PC-3 (cell line): ENCODE data around the gene TGOLN2. TPM values are rescaled to one million over a fixed set of nuclear protein-coding genes. Genes with fewer than 3 reads are reported as not detected.
A peak's percentile ranks its signal among the peaks of the same experiment; 100 is the strongest.
"Not testable (repeated sequence)": the region's sequence is repeated elsewhere in the genome, so short reads cannot be mapped to it uniquely, and the experiment has no call there.

Experiments
- ATAC-seq: fragments of 200-7000 bp; cut with Tn5 transposase; 2 replicates; pipeline ENCODE4 v1.9.1; 2020; ENCODE audit warnings: mild to moderate bottlenecking, moderate library complexity
- BruUV-seq: library from RNA; stranded (reverse); fragments of 400-500 nt; replicated peaks from 2 replicates; lab custom pipeline; 2021; lab: Mats Ljungman, UMichigan
- CTCF ChIA-PET: fragments of 300-600 bp; sonication (Branson Sonifier 250); formaldehyde crosslinking; loops from one replicate; lab custom pipeline; 2022; ENCODE audit warnings: antibody characterized with exemption; lab: Charles Lee
- POLR2A ChIA-PET: fragments of 300-600 bp; sonication (Branson Sonifier 250); formaldehyde crosslinking; loops from one replicate; lab custom pipeline; 2022; ENCODE audit warnings: antibody characterized with exemption; ENCODE audit not compliant: unreplicated experiment; lab: Charles Lee
- DNase-seq: peaks from one replicate; pipeline ENCODE4 v3.0.0-alpha.2; 2015
- H2AFZ ChIP-seq: fragments of 300-600 bp; sonication (generic); 2 replicates; pipeline ENCODE4 v1.6.0; 2016; ENCODE audit warnings: antibody characterized with exemption, low read length
- H3F3A ChIP-seq: fragments of 300-600 bp; sonication (generic); one replicate; pipeline ENCODE4 v1.6.0; 2017; ENCODE audit warnings: antibody characterized with exemption, low read length, control low read depth, mild to moderate bottlenecking; ENCODE audit not compliant: unreplicated experiment
- H3K27ac ChIP-seq: fragments of 300-600 bp; sonication (generic); 2 replicates; pipeline ENCODE4 v1.5.1; 2016; ENCODE audit warnings: mild to moderate bottlenecking, low read length
- H3K27me3 ChIP-seq: fragments of 300-600 bp; sonication (generic); 2 replicates; pipeline ENCODE4 v1.6.1; 2016; ENCODE audit warnings: low read length, mixed read lengths
- H3K36me3 ChIP-seq: fragments of 300-600 bp; sonication (generic); 2 replicates; pipeline ENCODE4 v1.6.1; 2016; ENCODE audit warnings: low read depth, mixed run types, low read length, mixed read lengths
- H3K4me1 ChIP-seq: fragments of 300-600 bp; sonication (generic); 2 replicates; pipeline ENCODE4 v1.5.1; 2016; ENCODE audit warnings: low read length; ENCODE audit not compliant: insufficient read depth
- H3K4me2 ChIP-seq: fragments of 300-600 bp; sonication (generic); 2 replicates; pipeline ENCODE4 v1.6.0; 2016; ENCODE audit warnings: low read length
- H3K4me3 ChIP-seq: fragments of 300-600 bp; sonication (generic); 2 replicates; pipeline ENCODE4 v1.5.1; 2016; ENCODE audit warnings: mild to moderate bottlenecking, low read length, mixed read lengths
- H3K79me2 ChIP-seq: fragments of 300-600 bp; sonication (generic); 2 replicates; pipeline ENCODE4 v1.6.1; 2017; ENCODE audit warnings: low read length, mixed read lengths
- H3K9ac ChIP-seq: fragments of 300-600 bp; sonication (generic); 2 replicates; pipeline ENCODE4 v1.6.0; 2016; ENCODE audit warnings: mild to moderate bottlenecking, low read length
- H3K9me2 ChIP-seq: fragments of 300-600 bp; sonication (generic); replicated peaks from 2 replicates; pipeline ENCODE4 v1.6.1; 2016; ENCODE audit warnings: mixed run types, low read length, mixed read lengths
- H3K9me3 ChIP-seq: fragments of 300-600 bp; sonication (generic); 2 replicates; pipeline ENCODE4 v1.6.1; 2016; ENCODE audit warnings: low read length, mixed read lengths
- H4K20me1 ChIP-seq: fragments of 300-600 bp; sonication (generic); 2 replicates; pipeline ENCODE4 v1.6.1; 2016; ENCODE audit warnings: low read length, mixed read lengths
- EZH2 ChIP-seq: fragments of 300-600 bp; sonication (generic); IDR thresholded peaks from one replicate; pipeline ENCODE4 v1.6.1; 2017; ENCODE audit warnings: antibody characterized with exemption, mild to moderate bottlenecking, low read length; ENCODE audit not compliant: unreplicated experiment
- EZH2phosphoT487 ChIP-seq: fragments of 300-600 bp; sonication (generic); IDR thresholded peaks from 2 replicates; pipeline ENCODE4 v1.6.1; 2018; ENCODE audit warnings: mild to moderate bottlenecking, antibody characterized with exemption, low read length, borderline replicate concordance
- intact Hi-C: fragments of 100-400 bp; cut with micrococcal nuclease; formaldehyde crosslinking; loops from 2 replicates; pipeline ENCODE4 v1.9.0; 2023
- total RNA-seq: library from RNA; depleted of rRNA; stranded (reverse); fragments of >200 nt; gene quantifications from 2 replicates; pipeline ENCODE4 v1.2.3, GENCODE V29; 2014
- TF ChIP-seq, protein P1 (sequence below): fragments of 300-600 bp; sonication (generic); conservative IDR thresholded peaks from 2 replicates; pipeline ENCODE4 v1.5.1; 2017; ENCODE audit warnings: antibody characterized with exemption, low read depth, mild to moderate bottlenecking, low read length

The TGOLN2 gene
- total RNA-seq, 1 experiment from 2014 or later, result 48.9 TPM

GRCh38 chr2:85330839-85331636 is 3.2 kb upstream of the TGOLN2 start:
- H3K4me3 ChIP-seq, result no peak overlapping the region
- POLR2A ChIA-PET, result no interaction called here
- H3K4me2 ChIP-seq, result no peak overlapping the region
- peaks cover 12% of the 10 kb centered on the region for H4K20me1 ChIP-seq
- intact Hi-C loops, result no loop called here
- no peaks in the 10 kb centered on the region for H3K36me3 ChIP-seq
- CTCF ChIA-PET, result no interaction called here
- no peak overlapping the region for H3K9ac ChIP-seq
- H3K9me2 ChIP-seq, result no peaks in the 10 kb centered on the region
- TF ChIP-seq EZH2phosphoT487 (no peak), EZH2 (no peak)
- TF ChIP-seq, protein P1, sequence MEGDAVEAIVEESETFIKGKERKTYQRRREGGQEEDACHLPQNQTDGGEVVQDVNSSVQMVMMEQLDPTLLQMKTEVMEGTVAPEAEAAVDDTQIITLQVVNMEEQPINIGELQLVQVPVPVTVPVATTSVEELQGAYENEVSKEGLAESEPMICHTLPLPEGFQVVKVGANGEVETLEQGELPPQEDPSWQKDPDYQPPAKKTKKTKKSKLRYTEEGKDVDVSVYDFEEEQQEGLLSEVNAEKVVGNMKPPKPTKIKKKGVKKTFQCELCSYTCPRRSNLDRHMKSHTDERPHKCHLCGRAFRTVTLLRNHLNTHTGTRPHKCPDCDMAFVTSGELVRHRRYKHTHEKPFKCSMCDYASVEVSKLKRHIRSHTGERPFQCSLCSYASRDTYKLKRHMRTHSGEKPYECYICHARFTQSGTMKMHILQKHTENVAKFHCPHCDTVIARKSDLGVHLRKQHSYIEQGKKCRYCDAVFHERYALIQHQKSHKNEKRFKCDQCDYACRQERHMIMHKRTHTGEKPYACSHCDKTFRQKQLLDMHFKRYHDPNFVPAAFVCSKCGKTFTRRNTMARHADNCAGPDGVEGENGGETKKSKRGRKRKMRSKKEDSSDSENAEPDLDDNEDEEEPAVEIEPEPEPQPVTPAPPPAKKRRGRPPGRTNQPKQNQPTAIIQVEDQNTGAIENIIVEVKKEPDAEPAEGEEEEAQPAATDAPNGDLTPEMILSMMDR, result no peak
- no peak for ATAC-seq
- H3F3A ChIP-seq, result no peaks in the 10 kb centered on the region
- H3K27ac ChIP-seq, result no peak overlapping the region
- no peak overlapping the region for H2AFZ ChIP-seq
- no peaks in the 10 kb centered on the region for H3K27me3 ChIP-seq
- H3K9me3 ChIP-seq, result no peaks in the 10 kb centered on the region
- H3K4me1 ChIP-seq, result peaks cover 9% of the 10 kb centered on the region
- BruUV-seq, result no TSS peak
- peaks cover 24% of the 10 kb centered on the region for H3K79me2 ChIP-seq
- DNase-seq, result no peak

DNA sequence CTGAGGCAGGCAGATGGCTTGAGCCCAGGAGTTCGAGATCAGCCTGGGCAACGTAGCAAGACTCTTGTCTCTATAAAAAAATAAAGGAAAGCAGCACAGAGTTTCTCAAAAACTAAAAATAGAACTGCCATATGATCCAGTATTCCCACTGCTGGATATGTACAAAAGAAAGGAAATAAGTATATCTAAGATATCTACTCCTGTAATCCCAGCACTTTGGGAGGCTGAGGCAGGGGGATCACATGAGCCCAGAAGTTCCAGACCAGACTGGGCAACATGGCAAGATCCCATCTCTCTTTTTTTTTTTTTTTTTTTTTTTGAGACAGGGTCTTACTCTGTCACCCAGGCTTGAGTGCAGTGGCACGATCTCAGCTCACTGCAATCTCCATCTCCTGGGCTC is 1.9 kb upstream of the TGOLN2 start:
- POLR2A ChIA-PET, H3K27ac ChIP-seq, H3K36me3 ChIP-seq, H3K9me3 ChIP-seq, H3F3A ChIP-seq, H3K27me3 ChIP-seq, H2AFZ ChIP-seq, BruUV-seq, H3K9me2 ChIP-seq, CTCF ChIA-PET, H3K9ac ChIP-seq, H3K4me3 ChIP-seq, ATAC-seq, H3K4me2 ChIP-seq, DNase-seq: not testable (repeated sequence)
- Histone ChIP-seq H3K79me2 (peaks cover 37% of the 10 kb centered on the region), H3K4me1 (peaks cover 21% of the 10 kb centered on the region), H4K20me1 (peaks cover 25% of the 10 kb centered on the region)
- intact Hi-C loops, result loop anchor here (5.0 kb wide), 1 partner anchor 273 kb away; the partner anchor contains the start of gene TMEM150A

DNA sequence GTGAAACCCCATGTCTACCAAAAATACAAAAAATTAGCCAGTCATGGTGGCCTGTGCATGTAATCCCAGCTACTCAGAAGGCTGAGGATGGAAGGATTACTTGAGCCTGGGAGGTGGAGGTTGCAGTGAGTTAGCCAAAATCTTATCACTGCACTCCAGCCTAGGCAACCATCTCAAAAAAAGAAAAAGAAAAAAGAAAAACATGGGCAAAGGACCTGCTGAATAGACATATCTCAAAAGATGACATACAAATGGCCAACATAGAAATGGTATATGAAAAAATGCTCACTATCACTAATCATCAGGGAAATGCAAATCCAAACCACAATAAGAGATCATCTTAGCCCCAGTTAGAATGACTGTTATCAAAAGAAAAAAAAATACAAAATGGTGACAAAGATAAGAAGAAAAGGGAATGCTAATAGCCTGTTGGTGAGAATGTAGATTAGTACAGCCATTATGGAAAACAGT is 1.4 kb upstream of the TGOLN2 start:
- H3K27ac ChIP-seq, result no peak overlapping the region
- TF ChIP-seq, protein P1, result no peak
- TF ChIP-seq EZH2, result no peak
- TF ChIP-seq EZH2phosphoT487, result no peak
- peaks cover 24% of the 10 kb centered on the region for H3K4me1 ChIP-seq
- H3K27me3 ChIP-seq, result no peaks in the 10 kb centered on the region
- H3K9me2 ChIP-seq, result no peaks in the 10 kb centered on the region
- H3K9ac ChIP-seq, result peak overlapping the region; percentile 89; the same call in 1 of the 2 replicates
- H3K4me2 ChIP-seq, result peak overlapping the region; percentile 96
- no TSS peak for BruUV-seq
- no peak for DNase-seq
- ChIA-PET CTCF (no interaction called here), POLR2A (no interaction called here)
- peaks cover 27% of the 10 kb centered on the region for H4K20me1 ChIP-seq
- H3F3A ChIP-seq, result no peaks in the 10 kb centered on the region
- H3K36me3 ChIP-seq, result peaks cover 5% of the 10 kb centered on the region; the same call in 1 of the 2 replicates
- no peaks in the 10 kb centered on the region for H3K9me3 ChIP-seq
- no peak for ATAC-seq
- no peak overlapping the region for H2AFZ ChIP-seq
- H3K79me2 ChIP-seq, result peaks cover 42% of the 10 kb centered on the region
- H3K4me3 ChIP-seq, result no peak overlapping the region
- intact Hi-C loops, result loop anchor here (5.0 kb wide), 1 partner anchor 273 kb away; the partner anchor contains the start of gene TMEM150A
